GM19455 (cell line): ENCODE results near the gene DOCK9.

Experiments
- ATAC-seq: cut with Tn5 transposase; IDR thresholded peaks from one replicate; pipeline ENCODE4 v1.9.1; 2021; ENCODE audit not compliant: unreplicated experiment

The DOCK9 gene

DNA sequence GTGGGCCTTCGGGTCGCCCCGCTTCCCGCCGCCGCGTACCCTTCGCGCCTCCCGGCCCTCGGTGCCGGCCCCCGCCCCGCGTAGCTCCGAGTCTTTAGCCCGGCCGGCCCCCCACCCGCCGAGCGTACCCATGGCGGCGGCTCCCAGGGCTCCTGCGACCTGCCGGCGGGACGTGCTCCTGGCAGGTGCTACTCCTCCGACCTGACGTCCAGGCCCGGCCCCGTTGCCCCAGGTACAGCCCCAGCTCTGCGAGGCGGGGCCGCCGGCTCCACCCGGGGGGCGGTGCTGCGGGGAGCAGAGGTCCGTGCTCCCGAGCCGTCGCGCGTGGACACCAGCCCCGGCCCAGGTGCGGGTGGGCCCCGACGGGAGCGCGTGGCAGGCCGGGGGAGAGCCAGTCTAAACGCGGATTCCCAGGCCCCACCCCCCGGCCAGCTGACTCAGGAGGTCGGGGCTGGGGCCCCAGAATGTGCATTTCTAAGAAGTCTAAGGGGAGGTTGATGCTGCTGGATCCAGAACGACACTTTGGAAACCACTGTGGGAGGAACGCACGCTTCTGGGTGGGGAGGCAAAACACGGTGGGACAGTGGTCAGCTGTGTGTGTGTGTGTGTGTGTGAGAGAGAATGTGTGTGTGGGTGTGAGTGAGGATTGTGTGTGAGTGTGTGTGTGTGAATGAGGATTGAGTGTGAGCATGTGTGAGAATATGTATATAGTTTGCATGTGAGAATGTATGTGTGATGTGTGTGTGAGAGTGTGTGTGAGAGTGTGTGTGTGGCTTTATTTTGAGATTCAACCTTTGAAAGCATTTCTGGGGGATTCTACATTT is 225.2 kb downstream of the DOCK9 start, which contains the start of gene SLC15A1:
Gene SLC15A1 (minus strand): TSS at position 206 of the 824 bp plus-strand sequence. CDS start 74 bp downstream, at position 132.
- no peak for ATAC-seq

DNA sequence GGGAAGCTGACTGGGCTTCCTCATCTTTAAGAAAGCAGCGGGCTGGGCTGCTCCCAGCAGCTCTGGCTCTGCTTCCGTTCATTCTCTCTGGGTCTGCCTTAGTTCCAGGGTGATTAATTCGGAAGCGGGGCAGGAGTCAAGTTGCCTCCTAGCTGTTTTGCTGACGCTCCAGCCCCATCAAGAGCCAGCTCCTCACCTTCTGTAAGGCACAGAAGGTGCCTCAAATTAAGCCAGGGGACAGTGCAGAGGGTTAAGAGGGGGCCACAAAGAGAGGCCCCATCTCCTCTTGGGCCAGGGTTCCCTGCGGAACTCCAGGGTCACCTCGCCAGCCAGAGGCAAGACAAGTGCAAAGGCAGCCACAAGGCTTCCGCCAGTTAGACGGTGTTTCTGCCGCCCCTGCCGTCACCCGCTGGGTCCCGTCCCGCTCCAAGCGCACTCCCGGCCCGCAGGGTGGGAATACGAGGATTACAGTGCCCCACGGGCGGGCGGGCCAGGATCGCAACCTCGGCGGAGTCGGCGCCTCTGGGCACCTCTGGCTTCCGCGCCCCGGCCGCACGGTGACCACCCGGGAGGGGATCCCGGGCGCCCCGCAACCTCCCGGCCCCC is 225.9 kb downstream of the DOCK9 start:
- ATAC-seq = no peak

DNA sequence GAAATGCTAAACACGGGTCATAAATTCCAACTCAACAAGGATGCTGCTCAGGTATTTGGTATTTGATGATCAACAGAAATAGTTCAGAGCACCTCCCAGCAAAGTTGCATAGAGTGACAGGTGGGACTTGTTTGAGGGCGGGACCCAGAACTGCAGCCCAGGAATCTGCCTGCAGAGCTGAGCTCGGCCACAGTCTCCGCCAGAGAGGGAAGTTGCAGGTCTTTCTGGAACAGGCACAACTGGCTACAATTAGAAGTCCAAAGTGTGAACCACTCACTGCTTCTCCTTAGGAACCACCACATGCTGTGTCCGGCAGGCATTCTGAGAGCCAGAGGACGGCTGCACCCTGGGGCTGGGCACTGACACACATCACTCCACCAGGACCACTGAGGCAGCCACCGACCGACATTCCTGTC is 226.5 kb downstream of the DOCK9 start:
- no peak for ATAC-seq

DNA sequence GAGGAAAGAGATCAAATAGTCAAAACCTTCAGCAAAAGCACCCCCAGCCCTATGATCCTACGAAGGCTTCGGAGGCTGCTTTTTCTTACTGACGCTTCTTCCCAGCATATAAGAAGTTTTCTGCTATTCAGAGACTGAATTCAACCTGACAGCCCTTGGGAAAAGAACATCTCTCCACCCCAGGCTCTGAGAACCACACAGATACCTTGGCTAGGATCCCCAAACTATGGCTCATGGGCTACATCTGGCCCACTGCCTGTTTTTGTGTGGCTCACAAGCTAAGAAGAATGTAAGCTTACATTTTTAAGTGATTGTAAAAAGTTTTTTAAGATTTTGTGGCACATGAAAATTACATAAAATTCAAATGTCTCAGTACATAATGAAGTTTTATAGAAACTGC is 228.4 kb downstream of the DOCK9 start:
- no peak for ATAC-seq

DNA sequence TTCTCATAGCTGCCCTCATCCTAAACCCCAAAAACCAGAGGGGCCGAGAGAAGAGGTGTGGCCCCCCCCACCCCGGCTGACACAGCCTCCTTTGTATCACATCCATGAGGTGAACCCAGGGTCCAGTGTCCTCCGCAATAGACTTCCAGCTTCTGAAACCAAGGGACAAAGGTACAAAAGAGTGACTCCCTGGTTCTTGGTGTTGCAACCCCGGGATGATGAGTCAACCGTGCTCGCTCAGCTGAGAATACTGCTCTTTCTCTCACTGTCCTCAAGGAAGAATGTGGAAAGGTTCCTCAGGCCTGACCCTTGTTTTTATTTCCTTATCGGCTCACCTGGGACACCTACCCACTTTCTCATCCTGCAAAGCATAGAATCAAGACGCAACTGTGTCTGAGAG is 230.9 kb downstream of the DOCK9 start:
- ATAC-seq = no peak
